NCI-H2171 treated with DMSO at 0.1 percent for 48 hours (cell line): ENCODE measurements around the gene ZNF513.
"Not testable (repeated sequence)": the region's sequence is repeated elsewhere in the genome, so short reads cannot be mapped to it uniquely, and the experiment has no call there.

ENCODE experiments used
- DNase-seq: peaks from one replicate; lab custom pipeline; 2025; lab: John Stamatoyannopoulos, UW

ZNF513 gene

GRCh38 chr2:27356056-27356381 is 24.5 kb downstream of the ZNF513 start:
- no peak for DNase-seq

- DNase-seq = no peak
These were observed 26.0 kb downstream of the ZNF513 start for GRCh38 chr2:27354597-27354927.

- no peak for DNase-seq
These were observed 26.6 kb downstream of the ZNF513 start for GRCh38 chr2:27353762-27354596.

GRCh38 chr2:27353386-27353761 is 27.2 kb downstream of the ZNF513 start:
- DNase-seq = not testable (repeated sequence)

- no peak for DNase-seq
These were observed 28.5 kb downstream of the ZNF513 start for GRCh38 chr2:27351802-27352598.

GRCh38 chr2:27350106-27350693 is 30.3 kb downstream of the ZNF513 start:
- no peak for DNase-seq

GRCh38 chr2:27347641-27348040 is 32.9 kb downstream of the ZNF513 start:
- no peak for DNase-seq

- DNase-seq = no peak
These were observed 44.4 kb downstream of the ZNF513 start for GRCh38 chr2:27336173-27336572.

GRCh38 chr2:27335311-27335710 is 45.2 kb downstream of the ZNF513 start:
- DNase-seq = no peak
